HL-60 (cell line): Measurements from ENCODE around the gene SNU13.

Experiments
- POLR2AphosphoS5 ChIP-seq: IDR thresholded peaks from 2 replicates; pipeline ENCODE4 v1.6.1; 2012; ENCODE audit warnings: low read depth
- TF ChIP-seq, protein P1 (sequence below): IDR thresholded peaks from one replicate; pipeline ENCODE4 v1.5.1; 2011; ENCODE audit warnings: low read length, control low read depth, inconsistent platforms; ENCODE audit not compliant: insufficient read depth

GRCh38 chr22:41722496-41722895, 33.8 kb upstream of the SNU13 start:
- TF ChIP-seq, protein P1, sequence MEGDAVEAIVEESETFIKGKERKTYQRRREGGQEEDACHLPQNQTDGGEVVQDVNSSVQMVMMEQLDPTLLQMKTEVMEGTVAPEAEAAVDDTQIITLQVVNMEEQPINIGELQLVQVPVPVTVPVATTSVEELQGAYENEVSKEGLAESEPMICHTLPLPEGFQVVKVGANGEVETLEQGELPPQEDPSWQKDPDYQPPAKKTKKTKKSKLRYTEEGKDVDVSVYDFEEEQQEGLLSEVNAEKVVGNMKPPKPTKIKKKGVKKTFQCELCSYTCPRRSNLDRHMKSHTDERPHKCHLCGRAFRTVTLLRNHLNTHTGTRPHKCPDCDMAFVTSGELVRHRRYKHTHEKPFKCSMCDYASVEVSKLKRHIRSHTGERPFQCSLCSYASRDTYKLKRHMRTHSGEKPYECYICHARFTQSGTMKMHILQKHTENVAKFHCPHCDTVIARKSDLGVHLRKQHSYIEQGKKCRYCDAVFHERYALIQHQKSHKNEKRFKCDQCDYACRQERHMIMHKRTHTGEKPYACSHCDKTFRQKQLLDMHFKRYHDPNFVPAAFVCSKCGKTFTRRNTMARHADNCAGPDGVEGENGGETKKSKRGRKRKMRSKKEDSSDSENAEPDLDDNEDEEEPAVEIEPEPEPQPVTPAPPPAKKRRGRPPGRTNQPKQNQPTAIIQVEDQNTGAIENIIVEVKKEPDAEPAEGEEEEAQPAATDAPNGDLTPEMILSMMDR = no peak
- no peak for TF ChIP-seq POLR2AphosphoS5
